HG03342 (cell line): Measurements from ENCODE around the gene FLII.
"Not testable (repeated sequence)": the region's sequence is repeated elsewhere in the genome, so short reads cannot be mapped to it uniquely, and the experiment has no call there.

ENCODE experiments used
- ATAC-seq: cut with Tn5 transposase; IDR thresholded peaks from one replicate; pipeline ENCODE4 v1.9.1; 2021; ENCODE audit warnings: mild to moderate bottlenecking, moderate library complexity; ENCODE audit not compliant: unreplicated experiment

The FLII gene

GRCh38 chr17:18224387-18225120 is 34.0 kb downstream of the FLII start:
- no peak for ATAC-seq

- no peak for ATAC-seq
These were observed 34.5 kb downstream of the FLII start for GRCh38 chr17:18224053-18224386.

- ATAC-seq = no peak
These were observed 39.7 kb downstream of the FLII start for GRCh38 chr17:18218756-18219415.

GRCh38 chr17:18217412-18218015 is 41.0 kb downstream of the FLII start:
- ATAC-seq = no peak

- not testable (repeated sequence) for ATAC-seq
These were observed 41.6 kb downstream of the FLII start for GRCh38 chr17:18216906-18217305.

- no peak for ATAC-seq
These were observed 44.8 kb downstream of the FLII start for GRCh38 chr17:18213666-18214270.

- no peak for ATAC-seq
These were observed 50.4 kb downstream of the FLII start for GRCh38 chr17:18208092-18208491.

- no peak for ATAC-seq
These were observed 51.6 kb downstream of the FLII start for GRCh38 chr17:18206962-18207361.

- ATAC-seq = no peak
These were observed 52.7 kb downstream of the FLII start for GRCh38 chr17:18205861-18206260.

- no peak for ATAC-seq
These were observed 55.2 kb downstream of the FLII start for GRCh38 chr17:18203308-18203707.

GRCh38 chr17:18201108-18201507 is 57.4 kb downstream of the FLII start:
- no peak for ATAC-seq

- ATAC-seq = no peak
These were observed 60.0 kb downstream of the FLII start for GRCh38 chr17:18198530-18198929.

- ATAC-seq = no peak
These were observed 60.9 kb downstream of the FLII start for GRCh38 chr17:18197535-18198194.

- no peak for ATAC-seq
These were observed 63.3 kb downstream of the FLII start for GRCh38 chr17:18195246-18195645.
